Upper lobe of left lung (tissue), 6 donors: ENCODE data around the gene GSDMA. TPM values are rescaled to one million over a fixed set of nuclear protein-coding genes. Genes with fewer than 3 reads are reported as not detected.

Source experiments
- ATAC-seq, 2 donors: fragments of 200-7000 bp; cut with Tn5 transposase; one replicate each; pipeline ENCODE4 v1.9.1; 2022; ENCODE audit warnings: mild to moderate bottlenecking in 2 of 2, moderate library complexity in 2 of 2; ENCODE audit not compliant: low FRiP score in 2 of 2
- DNase-seq, 2 donors: peaks; one replicate each; pipeline ENCODE4 v3.0.0-alpha.2; 2019 to 2020
- H3K27ac ChIP-seq, 4 donors: fragments of 200-600 bp; sonication (generic); one replicate each; pipeline ENCODE4 v1.5.1; 2016 to 2019
- H3K27me3 ChIP-seq, 4 donors: fragments of 200-600 bp; sonication (generic); one replicate each; pipeline ENCODE4 v1.5.1; 2017 to 2019
- H3K36me3 ChIP-seq, 4 donors: fragments of 200-600 bp; sonication (generic); one replicate each; pipeline ENCODE4 v1.5.1; 2016 to 2019
- H3K4me1 ChIP-seq, 4 donors: fragments of 200-600 bp; sonication (generic); one replicate each; pipeline ENCODE4 v1.5.1; 2018 to 2019
- H3K4me3 ChIP-seq, 4 donors: fragments of 200-600 bp; sonication (generic); one replicate each; pipeline ENCODE4 v1.5.1; 2017 to 2019; ENCODE audit warnings: mild to moderate bottlenecking in 2 of 4, moderate library complexity in 1 of 4
- H3K9me3 ChIP-seq, 4 donors: fragments of 200-600 bp; sonication (generic); one replicate each; pipeline ENCODE4 v1.5.1; 2018 to 2019
- EP300 ChIP-seq, 4 donors: sonication (generic); formaldehyde crosslinking; IDR thresholded peaks; one replicate each; pipeline ENCODE4 v1.5.1; 2017; ENCODE audit warnings: antibody characterized with exemption in 4 of 4, control low read depth in 2 of 4
- POLR2A ChIP-seq, 4 donors: fragments of 450-650 bp; IDR thresholded peaks; one replicate each; pipeline ENCODE4 v1.5.1; 2016 to 2017; ENCODE audit warnings: antibody characterized with exemption in 4 of 4, mild to moderate bottlenecking in 2 of 4
- POLR2AphosphoS5 ChIP-seq, 2 donors: sonication (generic); formaldehyde crosslinking; IDR thresholded peaks; one replicate each; pipeline ENCODE4 v1.5.1; 2017; ENCODE audit warnings: antibody characterized with exemption in 2 of 2
- WGBS, 2 donors: methylation state at CpG; one replicate each; pipeline ENCODE4 v1.1.5; 2017 to 2018; 5-methylcytosine and 5-hydroxymethylcytosine counted together
- total RNA-seq, 6 donors: library from RNA; depleted of rRNA in 4 of 6; stranded (reverse); fragments of >200 nt in 4 of 6; gene quantifications; one replicate each; pipeline versions ENCODE4 v1.1.0 to v1.2.1, GENCODE V29; 2016 to 2021
- TF ChIP-seq, protein P1 (sequence below), 6 experiments: fragments of 450-650 bp in 4 of 6; fragments of 200-600 bp in 2 of 6; sonication (generic) in 2 of 6; IDR thresholded peaks; one replicate each; pipeline ENCODE4 v1.5.1; 2016 to 2019; ENCODE audit warnings: antibody characterized with exemption in 6 of 6
- donor health status: DM: no; HTN: no; CAD: no; lungs with moderate emphysema.
- donor health status: DM: no; HTN: yes; CAD: no; lungs with severe emphysema.

GSDMA gene, protein sequence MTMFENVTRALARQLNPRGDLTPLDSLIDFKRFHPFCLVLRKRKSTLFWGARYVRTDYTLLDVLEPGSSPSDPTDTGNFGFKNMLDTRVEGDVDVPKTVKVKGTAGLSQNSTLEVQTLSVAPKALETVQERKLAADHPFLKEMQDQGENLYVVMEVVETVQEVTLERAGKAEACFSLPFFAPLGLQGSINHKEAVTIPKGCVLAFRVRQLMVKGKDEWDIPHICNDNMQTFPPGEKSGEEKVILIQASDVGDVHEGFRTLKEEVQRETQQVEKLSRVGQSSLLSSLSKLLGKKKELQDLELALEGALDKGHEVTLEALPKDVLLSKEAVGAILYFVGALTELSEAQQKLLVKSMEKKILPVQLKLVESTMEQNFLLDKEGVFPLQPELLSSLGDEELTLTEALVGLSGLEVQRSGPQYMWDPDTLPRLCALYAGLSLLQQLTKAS
- total RNA-seq = under 1 TPM in 4 of 6 donors, not detected in 2; 0.14 to 0.61 (median 0.51) TPM

GRCh38 chr17:39962642-39963220 is at the start of gene GSDMA:
Gene GSDMA, plus strand, starts transcription at chr17:39963004. Its CDS starts 2,684 bp downstream, at chr17:39965688.
- WGBS, 2 donors = 36 to 60% methylated on average over 2 to 6 of the region's 6 CpGs
- Histone ChIP-seq H3K36me3 (no peaks in the 10 kb centered on the region), H3K27ac (no peak within 1 kb of the TSS), H3K4me3 (no peak within 1 kb of the TSS), H3K9me3 (no peaks in the 10 kb centered on the region), H3K4me1 (peaks cover 0 to 8% (median 4%) of the 10 kb centered on the region in 4 donors), H3K27me3 (no peaks in the 10 kb centered on the region)
- DNase-seq (no peak), ATAC-seq (no peak)
- TF ChIP-seq POLR2AphosphoS5 (IDR thresholded peaks at IDR 0.05) (no peak), POLR2A (IDR thresholded peaks at IDR 0.05) (no peak), EP300 (IDR thresholded peaks at IDR 0.05) (no peak)
- TF ChIP-seq, protein P1, sequence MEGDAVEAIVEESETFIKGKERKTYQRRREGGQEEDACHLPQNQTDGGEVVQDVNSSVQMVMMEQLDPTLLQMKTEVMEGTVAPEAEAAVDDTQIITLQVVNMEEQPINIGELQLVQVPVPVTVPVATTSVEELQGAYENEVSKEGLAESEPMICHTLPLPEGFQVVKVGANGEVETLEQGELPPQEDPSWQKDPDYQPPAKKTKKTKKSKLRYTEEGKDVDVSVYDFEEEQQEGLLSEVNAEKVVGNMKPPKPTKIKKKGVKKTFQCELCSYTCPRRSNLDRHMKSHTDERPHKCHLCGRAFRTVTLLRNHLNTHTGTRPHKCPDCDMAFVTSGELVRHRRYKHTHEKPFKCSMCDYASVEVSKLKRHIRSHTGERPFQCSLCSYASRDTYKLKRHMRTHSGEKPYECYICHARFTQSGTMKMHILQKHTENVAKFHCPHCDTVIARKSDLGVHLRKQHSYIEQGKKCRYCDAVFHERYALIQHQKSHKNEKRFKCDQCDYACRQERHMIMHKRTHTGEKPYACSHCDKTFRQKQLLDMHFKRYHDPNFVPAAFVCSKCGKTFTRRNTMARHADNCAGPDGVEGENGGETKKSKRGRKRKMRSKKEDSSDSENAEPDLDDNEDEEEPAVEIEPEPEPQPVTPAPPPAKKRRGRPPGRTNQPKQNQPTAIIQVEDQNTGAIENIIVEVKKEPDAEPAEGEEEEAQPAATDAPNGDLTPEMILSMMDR (IDR thresholded peaks at IDR 0.05) = no peak

GRCh38 chr17:39913989-39914388 is 48.8 kb upstream of the GSDMA start:
- no peak for ATAC-seq
- 92% methylated on average over 3 of the region's 3 CpGs for WGBS, 2 donors
- Histone ChIP-seq H3K9me3 (no peaks in the 10 kb centered on the region), H3K4me3 (no peak overlapping the region), H3K27me3 (no peaks in the 10 kb centered on the region), H3K36me3 (peaks cover 0 to 13% (median 3%) of the 10 kb centered on the region in 4 donors), H3K27ac (no peak overlapping the region), H3K4me1 (no peaks in the 10 kb centered on the region)
- TF ChIP-seq EP300 (IDR thresholded peaks at IDR 0.05) = no peak
- TF ChIP-seq, protein P1 (IDR thresholded peaks at IDR 0.05) = no peak
- TF ChIP-seq POLR2A (IDR thresholded peaks at IDR 0.05) = no peak
- no peak for TF ChIP-seq POLR2AphosphoS5 (IDR thresholded peaks at IDR 0.05)
- no peak for DNase-seq

DNA sequence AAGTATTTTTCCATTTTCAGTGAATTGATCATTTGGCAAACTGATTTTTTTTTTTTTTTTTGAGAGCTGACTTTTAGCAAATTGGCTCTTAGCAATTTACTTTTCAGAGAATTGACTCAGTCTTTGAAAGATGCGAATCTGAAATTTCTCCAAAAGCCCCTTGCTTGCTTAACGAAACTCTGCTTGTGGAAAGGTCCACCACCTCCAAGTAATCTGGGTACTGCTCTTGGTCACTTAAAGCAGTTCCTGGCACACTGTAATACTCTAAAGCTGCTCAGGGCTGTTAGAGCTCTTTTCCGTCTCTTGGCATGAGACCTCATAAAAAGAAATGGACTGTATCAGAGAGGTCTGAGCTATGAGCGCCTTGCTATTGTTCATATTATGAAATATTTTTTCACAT is 47.2 kb upstream of the GSDMA start:
- no peak for TF ChIP-seq EP300 (IDR thresholded peaks at IDR 0.05)
- TF ChIP-seq POLR2AphosphoS5 (IDR thresholded peaks at IDR 0.05) = no peak
- TF ChIP-seq POLR2A (IDR thresholded peaks at IDR 0.05) = no peak
- TF ChIP-seq, protein P1 (IDR thresholded peaks at IDR 0.05) = no peak
- no peak for ATAC-seq
- Histone ChIP-seq H3K27ac (no peak overlapping the region), H3K4me1 (no peaks in the 10 kb centered on the region), H3K4me3 (no peak overlapping the region), H3K36me3 (peaks cover 0 to 24% (median 11%) of the 10 kb centered on the region in 4 donors), H3K9me3 (no peaks in the 10 kb centered on the region), H3K27me3 (no peaks in the 10 kb centered on the region)
- 76 to 89% methylated on average over 4 of the region's 4 CpGs for WGBS, 2 donors
- no peak for DNase-seq

DNA sequence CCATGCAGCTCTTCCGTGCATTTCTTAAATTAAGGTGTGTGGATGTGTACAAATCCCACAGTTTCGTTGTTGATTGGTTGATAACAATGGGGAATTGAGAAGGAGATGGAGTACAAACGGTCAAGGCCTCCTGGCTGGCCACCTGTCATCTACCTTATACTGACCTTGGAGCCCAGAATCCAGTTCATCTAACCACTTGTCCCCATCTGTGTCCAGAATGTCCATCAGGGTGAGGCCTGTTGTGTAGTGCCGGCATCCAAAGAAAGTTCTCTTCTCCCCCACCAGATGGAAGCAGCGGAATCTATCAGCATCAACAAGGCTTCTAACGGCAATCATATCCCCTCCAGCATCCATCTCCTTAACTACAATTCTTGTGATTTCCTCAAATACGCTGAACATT is 45.9 kb upstream of the GSDMA start:
- TF ChIP-seq, protein P1 (IDR thresholded peaks at IDR 0.05) = no peak
- TF ChIP-seq EP300 (IDR thresholded peaks at IDR 0.05) = no peak
- no peak for TF ChIP-seq POLR2A (IDR thresholded peaks at IDR 0.05)
- TF ChIP-seq POLR2AphosphoS5 (IDR thresholded peaks at IDR 0.05) = no peak
- peaks cover 3 to 38% (median 24%) of the 10 kb centered on the region in 4 donors for H3K36me3 ChIP-seq
- H3K9me3 ChIP-seq = no peaks in the 10 kb centered on the region
- H3K27me3 ChIP-seq = no peaks in the 10 kb centered on the region
- ATAC-seq (no peak), DNase-seq (no peak)
- no peak overlapping the region for H3K4me3 ChIP-seq
- WGBS, 2 donors = 88 to 92% methylated on average over 7 of the region's 7 CpGs
- H3K4me1 ChIP-seq = no peaks in the 10 kb centered on the region
- no peak overlapping the region for H3K27ac ChIP-seq
